ENCODE data around the gene MEN1.

Gene MEN1

DNA sequence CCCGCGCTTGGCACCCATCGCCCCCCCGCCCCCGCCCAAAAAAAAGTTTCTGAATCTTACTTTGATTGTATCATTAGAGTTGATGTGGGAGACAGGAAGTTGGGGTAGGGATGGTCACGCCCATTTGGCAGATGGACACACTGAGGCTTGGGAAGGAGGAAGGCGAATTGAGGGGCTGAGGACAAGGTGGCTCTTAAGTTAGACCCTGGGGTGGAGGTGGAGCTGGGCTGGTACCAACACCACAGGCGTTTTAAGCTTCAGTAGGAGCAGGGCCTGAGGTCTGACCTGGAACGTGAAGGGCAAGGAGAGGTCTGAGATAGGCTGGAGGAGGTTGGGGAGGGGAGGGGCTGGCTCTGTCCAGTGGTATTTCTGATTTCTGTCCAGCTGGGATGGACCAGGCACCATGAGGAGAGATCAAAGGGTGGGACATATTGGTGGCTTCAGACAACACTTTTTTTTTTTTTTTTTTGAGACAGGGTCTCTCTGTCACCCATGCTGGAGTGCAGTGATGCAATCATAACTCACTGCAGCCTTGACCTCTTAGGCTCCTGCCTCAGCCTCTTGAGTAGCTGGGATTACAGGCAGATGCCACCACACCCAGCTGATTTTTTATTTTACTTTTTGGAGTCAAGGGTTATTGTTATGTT lies 34.9 kb upstream of the MEN1 start:
- no peak for DNase-seq

DNA sequence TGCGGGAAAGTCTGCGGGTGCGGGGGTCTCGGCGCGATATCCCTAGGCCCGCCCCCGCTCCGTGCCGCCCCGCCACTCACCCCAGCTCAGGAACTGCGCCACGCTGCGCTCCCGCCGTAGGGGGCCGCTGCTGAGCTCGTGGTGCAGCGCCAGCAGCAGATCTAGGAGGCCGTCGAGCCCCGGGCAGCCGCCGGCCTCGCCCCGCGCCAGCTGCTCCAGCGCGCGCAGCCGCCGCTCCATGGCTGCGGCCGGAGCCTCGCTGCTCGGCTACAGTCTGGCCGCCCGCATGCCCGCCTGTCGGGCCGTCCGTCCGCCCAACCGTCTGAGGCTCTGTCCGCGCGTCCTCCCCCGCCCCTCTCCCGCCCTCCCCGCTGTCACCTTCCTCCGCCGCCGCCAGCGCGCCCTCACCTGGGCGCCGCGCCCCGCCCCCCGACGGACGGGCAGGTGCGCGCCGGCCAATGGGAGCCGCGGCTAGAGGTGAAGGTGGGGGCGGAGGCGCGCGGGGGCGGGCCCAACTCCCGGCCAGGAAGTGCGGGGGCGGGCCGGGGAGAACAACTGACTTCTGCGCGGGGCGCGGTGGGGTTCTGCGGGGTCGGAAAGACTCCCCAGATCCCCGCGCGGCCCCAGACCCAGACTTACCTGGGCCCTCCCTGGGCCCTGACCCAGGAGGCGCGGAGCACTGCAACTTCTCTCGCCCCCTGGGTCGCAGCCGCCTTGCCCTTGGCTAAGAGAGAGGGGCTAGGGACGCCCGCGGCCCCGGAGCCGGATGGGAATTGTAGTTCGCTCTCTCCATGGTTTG lies 34.2 kb upstream of the MEN1 start, which contains the start of gene CDC42BPG:
Gene CDC42BPG (minus strand): TSS at position 324 of the 799 bp plus-strand sequence. CDS start 84 bp downstream, at position 240.
- peak; percentile 44 for DNase-seq

DNA sequence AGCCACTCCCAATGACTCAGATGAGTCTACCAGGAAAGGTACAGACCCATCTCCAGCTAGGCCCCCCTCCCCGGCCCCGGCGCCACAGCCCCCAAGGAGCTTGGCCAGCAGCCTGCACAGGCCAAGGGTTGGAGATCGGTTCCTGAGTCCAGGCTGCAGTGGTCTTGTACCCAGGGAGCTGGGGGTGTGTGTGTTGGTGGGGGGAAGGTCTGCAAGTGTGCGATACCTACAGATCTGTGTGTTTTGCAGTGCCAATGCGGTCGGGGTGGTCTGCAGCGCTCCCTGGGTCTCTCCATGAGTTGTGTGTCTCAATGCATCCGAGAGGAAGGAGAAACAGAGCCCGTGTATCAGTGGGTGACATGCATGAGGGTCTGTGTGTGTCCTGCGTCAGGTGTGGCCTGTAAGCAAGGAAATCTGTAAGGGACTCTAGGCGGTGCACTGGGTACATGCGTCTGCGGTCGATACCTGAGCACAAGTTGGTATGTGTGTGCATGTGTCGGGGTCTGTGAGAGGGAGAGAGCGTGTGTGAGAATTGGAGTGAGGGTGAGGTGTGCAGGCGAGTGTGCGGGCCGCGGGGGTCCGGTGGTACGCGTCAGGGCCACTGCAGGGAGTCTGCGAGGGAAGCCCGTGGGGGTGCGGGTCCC lies 33.5 kb upstream of the MEN1 start:
- DNase-seq, result no peak

- no peak for DNase-seq
These were observed 32.7 kb upstream of the MEN1 start for GRCh38 chr11:64842851-64843685.

- DNase-seq, result no peak
These were observed 32.0 kb upstream of the MEN1 start for GRCh38 chr11:64842366-64842759.

DNA sequence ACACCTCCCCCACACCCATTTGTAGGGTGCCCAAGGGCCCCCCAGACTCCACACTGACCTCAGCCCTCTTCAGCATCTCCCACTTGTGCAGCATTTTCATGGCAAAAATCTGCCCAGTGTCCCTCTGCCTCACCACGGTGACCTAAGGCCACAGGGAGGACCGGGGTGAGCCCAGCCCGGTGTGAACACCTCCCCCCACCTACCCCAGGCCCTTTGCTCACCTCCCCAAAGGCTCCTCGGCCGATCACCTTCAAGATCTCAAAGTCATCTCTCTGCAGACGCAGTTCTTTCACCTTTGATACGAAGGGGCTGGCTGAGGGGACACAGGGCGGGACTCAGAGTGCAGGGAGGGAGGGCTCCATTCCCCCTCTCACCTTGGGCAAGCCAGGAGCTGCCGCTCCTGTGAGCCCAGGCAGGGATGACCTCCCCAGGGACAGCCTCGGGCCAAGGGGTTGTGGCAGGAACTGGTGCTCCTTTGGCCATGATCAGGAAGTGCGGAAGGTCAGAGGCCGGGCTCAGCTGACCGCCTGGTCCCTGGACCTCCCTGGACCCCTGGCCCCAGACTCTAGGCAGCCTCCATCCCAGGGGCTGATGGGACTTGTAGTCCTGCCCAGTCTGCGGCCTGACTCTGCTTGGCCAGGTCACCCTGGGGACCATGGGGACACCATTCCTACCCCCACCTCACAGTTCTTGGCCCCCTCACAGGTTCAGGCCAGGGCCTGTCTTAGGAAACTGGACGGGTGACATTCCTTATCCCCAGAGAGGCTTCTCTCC lies 31.4 kb upstream of the MEN1 start:
- DNase-seq, result no peak

DNA sequence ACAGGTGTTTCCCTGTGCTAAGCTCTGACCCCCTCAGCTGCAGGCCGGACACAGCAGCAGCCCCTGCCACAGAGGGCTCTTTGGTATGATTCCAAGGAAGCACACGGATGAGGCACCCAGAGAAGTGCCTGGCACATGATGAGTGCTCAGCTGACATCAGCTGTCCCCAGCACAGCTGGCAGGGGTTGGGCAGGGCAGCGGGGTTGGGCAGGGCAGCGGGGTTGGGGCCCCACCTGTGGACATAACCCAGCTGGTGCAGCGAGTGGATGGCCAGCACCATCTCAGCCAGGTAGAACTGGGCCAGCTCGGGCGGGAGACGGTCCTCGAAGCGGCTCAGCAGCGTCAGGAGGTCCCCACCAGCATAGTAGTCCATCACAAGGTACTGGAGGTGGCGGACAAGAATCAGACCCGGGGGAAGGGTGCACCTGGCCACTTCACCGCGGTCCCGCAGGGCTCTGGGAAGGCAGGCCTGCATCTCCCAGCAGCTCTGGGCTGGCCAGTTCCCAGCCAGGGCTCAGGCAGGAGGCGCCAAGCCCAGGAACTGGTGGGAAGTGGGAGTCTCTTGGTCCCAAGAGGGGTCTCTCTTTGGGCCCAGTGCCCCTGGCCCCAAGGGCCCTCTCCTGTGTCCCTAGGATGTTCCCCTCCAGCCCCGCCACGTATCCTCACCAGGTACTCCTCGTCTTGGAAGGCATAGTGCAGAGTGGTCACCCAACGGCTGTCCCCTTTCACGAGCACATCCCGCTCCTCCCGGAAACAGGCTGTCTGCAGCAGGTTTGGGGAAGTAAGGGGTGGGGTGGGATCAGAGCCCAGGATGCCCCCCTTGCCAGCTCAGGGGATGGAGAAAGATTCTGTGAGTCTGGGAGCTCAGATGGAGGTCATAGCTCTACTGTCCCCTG lies 29.8 kb upstream of the MEN1 start:
- DNase-seq, result no peak

- no peak for DNase-seq
These were observed 29.0 kb upstream of the MEN1 start for GRCh38 chr11:64839335-64839734.

DNA sequence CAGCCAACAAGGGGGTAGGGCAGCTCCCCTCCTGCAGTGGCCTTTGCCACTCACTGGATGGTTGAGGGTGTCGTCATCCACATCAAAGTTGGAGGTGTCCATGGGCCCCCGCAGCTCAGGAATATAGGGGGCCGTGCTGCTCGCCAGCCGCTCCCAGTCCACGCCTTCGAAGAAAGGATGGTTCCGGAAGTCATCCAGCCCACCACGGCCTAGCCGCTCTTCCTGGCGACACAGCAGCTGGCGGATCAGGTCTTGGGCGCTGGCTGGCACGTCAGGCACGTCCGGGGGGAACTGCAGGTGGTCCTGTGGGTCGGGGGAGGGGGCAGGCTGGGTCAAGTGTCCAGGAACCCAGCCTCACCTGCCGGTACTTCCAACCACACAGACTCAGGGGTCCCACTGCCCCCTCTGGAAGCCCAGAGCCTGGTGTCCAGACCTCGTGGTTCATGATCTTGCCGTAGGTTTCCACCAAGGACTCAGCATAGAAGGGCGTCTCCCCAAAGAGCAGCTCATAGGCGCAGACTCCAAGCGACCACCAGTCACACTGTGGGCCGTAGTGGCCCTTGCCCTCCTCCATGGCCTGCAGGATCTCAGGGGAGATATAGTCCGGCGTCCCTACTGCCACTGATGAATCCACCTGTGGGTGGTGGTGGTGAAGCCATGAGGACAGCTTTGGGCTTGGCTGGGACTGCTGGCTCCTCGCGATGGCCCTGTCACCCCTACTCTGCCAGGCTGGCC lies 28.4 kb upstream of the MEN1 start:
- no peak for DNase-seq

DNA sequence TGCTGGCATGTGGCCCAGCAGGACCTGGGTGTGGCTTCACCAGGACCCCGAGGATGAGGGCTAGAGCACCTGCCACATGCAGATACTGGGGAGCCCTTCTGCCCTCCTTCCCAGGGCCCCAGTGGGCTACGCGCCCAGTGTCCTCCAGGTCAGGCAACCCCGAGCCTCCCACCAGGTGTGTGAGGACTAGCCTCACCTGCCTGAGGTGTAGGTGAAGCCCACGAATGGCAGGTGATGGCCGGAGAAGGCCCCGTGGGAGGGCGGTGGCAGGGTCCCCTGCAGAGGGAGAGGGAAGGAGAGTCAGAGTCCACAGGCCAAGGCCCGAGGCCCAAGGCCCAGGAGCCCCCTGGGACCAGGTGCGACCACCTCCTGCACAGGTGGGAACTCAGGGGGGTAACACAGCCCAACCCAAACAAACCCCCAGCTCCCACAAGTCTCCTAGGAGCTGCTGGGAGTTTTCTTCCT lies 27.6 kb upstream of the MEN1 start:
- DNase-seq, result no peak

DNA sequence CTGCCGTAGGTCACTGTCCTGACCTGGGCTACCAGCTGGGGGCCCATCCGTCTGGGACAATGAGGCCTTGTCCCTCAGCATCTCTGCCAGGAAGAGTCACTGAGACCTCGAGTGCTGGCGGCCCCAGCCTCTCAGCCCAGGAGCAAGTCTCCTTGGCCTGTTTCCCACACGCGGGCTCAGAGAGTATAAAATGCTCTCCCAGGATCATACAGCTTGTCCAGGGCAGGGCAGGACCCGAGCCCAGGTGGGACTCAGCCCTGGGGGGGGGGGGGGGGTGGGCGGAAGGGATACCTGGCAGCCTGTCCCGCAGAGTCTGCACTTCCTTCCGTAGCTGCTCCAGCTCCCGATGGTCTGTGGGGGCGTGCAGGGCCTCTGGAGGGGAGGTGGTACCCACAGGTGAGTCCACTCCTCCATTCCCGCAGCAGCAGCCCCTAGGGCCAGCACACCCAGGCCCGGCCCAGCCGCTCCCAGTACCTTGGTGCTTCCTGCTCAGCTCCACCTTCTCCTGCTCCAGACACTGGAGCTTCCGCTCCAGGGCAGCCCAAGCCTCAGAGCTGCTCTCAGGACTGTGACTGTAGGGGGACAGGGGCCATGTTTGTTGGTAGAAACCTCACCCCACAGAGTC lies 26.2 kb upstream of the MEN1 start:
- no peak for DNase-seq

GRCh38 chr11:64835616-64836447 lies 25.5 kb upstream of the MEN1 start:
- no peak for DNase-seq

- no peak for DNase-seq
These were observed 24.6 kb upstream of the MEN1 start for GRCh38 chr11:64834723-64835615.

DNA sequence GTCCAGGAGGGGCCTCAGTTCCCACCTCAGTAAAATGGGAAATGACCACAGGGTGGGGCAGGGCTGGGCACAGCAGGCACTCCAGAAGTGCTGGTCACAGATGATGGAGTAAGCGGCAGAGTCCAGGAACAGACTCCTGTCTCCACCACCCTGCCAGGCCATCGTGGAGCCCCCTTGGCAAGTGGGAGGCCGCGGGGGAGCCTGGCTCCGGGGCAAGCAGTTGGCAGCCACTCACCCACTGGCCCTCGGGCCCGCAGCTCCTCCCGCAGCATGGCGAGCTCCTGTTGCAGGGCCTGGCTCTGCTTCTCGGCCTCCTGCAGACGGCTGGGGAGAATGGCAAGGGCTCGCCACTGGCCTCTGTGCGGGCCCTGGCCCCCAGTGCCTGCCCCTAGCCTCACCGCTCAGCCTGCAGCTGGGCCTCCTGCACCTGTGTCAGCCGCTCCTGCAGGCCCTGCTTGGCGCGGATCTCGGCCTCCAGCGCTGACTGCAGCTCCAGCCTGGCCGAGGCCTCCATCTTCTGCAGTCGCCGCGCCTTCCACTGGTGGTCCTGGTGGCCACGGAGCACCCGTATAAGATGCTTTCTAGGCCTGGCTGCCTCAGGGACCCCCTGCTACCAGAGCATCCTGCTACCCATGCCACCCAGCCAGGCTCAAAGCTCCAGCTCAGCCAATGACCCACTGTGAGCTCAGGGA lies 23.8 kb upstream of the MEN1 start:
- no peak for DNase-seq

GRCh38 chr11:64833509-64833908 lies 23.2 kb upstream of the MEN1 start:
- DNase-seq, result no peak

DNA sequence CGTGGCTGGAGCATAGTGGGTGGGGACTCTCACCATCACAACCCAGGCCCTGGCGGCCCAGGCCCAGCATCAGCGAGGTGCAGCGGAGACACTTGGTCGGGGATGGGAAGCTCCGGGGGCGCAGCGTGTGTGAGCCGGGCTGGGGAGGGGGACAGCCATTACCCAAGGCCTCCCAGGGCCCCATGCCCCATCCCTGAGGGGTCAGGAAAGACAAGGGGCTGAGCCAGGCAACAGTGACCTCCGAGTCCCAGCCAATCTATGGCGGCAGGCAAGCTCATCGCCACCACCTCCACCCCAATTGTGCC lies 22.8 kb upstream of the MEN1 start:
- no peak for DNase-seq

DNA sequence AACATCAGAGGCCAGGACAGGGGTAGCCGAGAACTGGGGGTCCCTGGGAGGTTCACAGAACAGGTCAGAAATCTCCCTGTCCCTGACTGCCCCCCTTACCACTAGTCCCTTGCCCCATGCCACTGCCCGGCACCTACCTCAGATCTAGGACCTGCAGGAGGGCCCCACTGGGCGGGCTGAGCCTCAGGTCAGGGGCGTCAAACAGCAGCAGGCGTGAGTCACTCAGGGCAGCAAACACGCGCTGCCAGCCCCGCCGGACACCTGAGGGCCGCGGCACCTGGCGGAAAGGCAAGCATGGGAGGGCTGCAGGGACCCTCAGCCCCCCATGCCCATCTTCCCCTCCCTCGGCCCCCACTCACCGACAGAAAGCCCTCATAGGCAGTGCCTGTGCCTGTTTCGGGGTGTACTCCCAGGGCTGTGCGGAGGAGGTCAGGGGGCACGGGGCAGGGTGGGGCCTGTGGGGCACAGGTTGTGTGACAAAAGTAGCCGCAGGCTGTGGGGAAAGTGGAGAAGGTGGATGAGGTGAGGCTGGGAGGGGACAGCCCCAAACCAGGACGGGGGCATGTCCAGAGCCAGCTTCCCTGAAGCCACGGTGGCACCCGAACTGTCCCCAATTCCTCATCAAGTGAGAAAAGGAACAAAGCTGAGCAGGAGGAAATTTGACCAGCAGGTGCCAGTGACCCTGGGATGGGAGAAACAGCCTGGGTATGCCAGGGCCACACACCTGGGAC lies 22.3 kb upstream of the MEN1 start:
- DNase-seq, result no peak

All from stimulated activated naive CD4-positive, alpha-beta T cell treated with Interleukin-2 at 50 U/mL for 16 hours (primary cell).